ENCODE results near the gene ABT1.
"Not testable (repeated sequence)": the region's sequence is repeated elsewhere in the genome, so short reads cannot be mapped to it uniquely, and the experiment has no call there.

Gene ABT1

GRCh38 chr6:26596579-26597388, at the start of gene ABT1:
Gene ABT1, plus strand, starts transcription at chr6:26596953. Its CDS starts 30 bp downstream, at chr6:26596983.
- peak; percentile 98 for FAIRE-seq

DNA sequence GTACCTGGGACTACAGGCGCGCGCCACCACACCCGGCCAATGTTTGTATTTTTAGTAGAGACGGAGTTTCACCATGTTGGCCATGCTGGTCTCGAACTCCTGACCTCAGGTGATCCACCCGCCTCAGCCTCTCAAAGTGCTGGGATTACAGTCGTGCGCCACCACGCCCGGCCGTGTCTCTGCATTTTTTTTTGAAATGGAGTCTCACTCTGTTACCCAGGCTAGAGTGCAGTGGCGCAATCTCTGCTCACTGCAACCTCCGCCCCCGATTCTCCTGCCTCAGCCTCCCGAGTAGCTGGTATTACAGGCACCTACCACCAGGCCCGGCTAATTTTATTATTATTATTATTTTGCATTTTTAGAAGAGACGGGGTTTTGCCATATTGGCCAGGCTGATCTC, 49.4 kb upstream of the ABT1 start:
- not testable (repeated sequence) for FAIRE-seq

- no peak for FAIRE-seq
These were observed 46.3 kb upstream of the ABT1 start for GRCh38 chr6:26550250-26550993.

- no peak for FAIRE-seq
These were observed 44.5 kb upstream of the ABT1 start for GRCh38 chr6:26552205-26552604.

DNA sequence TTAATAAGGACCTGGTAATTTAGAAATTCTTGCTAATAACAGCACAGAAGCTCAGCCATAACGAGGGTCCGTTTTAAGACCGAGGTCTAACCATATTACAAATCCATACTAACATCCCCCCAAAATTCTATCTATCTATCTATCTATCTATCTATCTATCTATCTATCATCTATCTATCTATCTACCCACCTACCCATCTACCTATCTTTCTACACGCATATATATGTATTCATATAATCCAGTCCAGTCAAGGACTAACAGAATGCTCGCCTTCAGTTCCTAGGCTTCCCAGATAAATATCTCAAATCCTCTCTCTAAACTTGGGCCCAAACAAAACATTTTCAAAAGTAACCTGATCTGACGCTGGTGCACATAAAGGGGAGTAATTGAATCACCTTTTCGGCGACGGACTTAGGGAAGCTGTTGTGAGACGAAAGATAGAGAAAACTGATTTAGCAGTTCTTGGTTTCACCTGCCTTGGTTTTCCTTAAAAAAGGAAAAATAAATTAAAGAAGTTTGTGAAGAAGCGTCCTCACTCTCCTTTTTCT, 44.0 kb upstream of the ABT1 start:
- FAIRE-seq: no peak

DNA sequence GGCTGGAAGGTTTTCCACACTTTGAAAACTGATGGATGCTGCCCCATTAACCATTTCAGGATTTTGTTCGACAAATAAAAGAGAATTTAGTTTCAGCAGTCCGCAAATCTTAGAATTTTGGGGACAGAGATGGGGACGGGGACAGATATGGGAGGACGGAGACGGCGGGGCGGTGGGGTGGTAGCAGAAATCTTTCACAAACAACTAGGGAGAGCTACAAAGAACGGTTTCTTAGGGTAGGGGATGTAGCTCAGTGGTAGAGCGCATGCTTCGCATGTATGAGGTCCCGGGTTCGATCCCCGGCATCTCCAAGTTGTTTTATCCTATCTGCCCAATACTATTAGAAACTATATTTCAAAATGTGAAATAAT, 43.5 kb upstream of the ABT1 start:
- no peak for FAIRE-seq

DNA sequence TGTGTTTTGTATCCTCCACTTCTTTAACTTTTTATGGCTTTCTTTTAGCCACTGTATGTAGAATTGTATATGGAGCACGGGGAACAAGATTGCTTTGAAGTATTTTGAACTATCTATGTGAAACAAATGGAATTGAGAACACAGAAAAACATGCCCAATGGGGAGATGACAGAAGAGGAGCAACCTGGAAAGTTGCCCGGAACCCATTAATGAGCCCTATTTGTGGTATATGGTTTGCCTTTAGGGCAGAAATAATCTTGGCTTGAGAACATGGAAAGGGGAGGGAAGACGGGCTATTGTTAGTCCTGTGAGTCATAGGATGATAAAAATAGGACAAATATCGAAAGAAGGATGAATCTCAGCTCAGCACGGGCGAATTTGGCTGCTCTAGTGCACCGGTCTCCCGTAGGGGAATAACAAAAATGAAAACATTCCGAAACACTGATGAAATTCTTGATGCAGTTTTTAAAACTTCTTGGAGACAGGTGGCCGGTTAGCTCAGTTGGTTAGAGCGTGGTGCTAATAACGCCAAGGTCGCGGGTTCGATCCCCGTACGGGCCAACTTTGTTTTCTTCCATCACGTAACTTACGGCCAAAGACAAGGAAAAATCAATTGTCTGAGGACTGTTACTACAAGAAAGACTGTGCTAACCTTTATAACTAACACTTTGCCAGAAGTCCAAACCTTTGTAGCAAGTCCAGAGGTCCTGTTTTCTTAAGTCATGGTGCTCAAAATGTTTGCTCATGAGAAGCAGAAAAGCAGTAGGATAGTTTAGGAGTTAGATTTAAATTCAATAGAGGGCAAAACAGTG, 42.9 kb upstream of the ABT1 start:
- peak; percentile 92 for FAIRE-seq

- no peak for FAIRE-seq
These were observed 42.4 kb upstream of the ABT1 start for GRCh38 chr6:26554447-26554696.

DNA sequence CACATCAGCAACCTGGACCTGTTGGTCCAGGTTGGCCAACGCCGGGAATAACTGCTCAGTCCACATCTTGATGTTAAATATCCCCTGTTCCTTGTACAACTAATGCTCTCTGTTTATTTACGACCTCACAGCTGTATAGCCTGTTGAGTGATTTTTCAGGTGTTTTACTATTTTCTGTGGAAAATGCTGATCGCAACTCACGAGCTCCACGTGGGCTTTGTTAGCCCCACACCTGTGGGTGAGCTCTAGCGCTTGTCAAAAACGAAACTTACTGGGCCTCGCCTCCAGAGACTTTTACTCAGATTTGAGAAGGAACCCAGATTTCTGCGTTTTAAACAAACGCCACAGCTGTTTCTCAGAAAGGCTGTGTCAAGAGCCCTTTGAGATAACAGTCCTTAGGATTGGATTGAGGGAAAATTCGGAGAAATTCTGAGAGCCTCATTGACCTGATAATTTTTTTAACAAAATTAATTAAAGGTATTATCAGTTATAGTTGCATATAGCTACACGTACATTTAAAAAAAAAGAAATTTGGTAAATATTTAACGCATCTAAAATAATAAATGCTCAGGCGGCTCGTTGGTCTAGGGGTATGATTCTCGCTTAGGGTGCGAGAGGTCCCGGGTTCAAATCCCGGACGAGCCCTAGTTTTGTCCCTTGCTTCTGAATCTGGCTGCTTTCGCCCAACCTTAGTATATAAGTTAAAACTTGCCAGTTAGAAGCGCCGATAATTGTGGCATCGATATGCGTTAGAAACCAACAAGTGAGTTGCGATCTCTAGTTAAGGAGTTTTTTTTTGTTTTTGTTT, 41.9 kb upstream of the ABT1 start:
- FAIRE-seq: peak; percentile 86

GRCh38 chr6:26555505-26556262, 41.1 kb upstream of the ABT1 start:
- FAIRE-seq: peak; percentile 19

DNA sequence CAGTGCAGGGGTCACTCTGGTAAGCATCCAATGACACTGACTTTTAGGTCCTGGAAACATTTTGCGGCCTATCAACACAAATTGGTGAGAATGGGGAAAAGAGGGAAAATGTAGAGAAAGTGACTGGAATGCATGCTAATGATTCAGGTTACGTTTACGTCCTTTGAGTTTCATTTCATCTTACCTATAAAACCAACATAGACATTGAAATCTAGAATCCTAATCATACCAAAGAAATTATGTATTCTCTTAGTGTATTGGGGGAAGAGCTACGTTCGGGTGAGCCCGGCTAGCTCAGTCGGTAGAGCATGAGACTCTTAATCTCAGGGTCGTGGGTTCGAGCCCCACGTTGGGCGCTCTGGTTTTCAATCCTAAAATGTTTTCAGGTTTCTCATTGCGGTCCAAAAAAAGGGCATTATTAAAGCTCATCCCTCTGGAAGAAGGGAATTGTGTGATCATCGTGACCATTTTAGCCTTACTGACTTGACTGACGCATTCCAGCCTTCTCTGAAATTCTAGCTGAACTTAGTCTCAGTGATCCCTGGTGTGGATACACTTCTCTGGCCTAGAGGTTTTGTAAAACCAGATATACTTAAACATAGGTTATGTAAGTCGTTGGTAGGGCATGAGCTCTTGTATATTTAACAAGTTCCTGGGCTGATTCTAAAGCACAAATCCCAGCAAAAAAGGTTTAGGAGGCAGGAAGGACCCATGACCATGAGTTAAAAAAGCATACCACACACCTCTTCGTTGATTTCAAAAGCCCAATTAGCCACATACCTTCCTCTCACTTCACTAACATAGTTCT, 40.3 kb upstream of the ABT1 start:
- peak; percentile 99 for FAIRE-seq

DNA sequence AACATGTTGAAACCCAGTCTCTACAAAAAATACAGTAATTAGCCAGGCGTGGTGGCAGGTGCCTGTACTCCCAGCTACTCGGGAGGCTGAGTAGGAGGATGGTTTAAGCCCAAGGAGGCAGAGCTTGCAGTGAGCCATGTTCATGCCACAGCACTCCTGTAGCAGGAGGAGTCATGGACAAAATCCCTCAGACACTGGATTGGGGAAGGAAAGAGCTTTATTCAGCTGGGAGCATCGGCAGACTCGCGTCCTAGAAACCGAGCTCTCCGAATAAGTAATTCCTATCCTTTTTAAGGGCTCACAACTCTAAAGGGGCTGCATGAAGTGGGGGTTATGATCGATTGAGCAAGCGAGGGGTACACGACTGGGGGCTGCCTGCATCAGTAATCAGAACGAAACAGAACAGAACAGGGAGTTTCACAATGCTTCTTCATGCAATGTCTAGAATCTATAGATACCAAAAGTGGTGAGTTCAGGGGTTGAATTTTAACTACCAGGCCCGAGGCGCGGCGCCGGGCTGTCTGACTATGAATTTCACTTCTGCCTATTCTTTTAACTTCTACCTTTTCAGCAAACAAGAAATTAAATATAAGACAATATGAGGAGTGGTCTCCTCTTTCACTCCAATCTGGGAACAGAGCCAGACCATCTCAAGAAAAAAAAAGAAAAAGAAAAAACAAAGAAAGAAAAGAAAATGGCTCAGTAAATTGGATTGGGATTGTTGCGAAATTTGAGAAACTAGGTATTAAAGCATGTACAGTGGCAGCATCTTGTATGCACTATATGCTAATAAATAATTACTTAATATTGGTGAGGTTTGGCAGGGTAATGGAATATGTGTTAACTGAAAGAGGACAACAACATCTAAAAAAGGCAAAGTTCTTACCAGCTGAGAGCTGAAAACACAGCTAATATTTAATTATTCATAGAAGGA, 35.0 kb upstream of the ABT1 start:
- no peak for FAIRE-seq

DNA sequence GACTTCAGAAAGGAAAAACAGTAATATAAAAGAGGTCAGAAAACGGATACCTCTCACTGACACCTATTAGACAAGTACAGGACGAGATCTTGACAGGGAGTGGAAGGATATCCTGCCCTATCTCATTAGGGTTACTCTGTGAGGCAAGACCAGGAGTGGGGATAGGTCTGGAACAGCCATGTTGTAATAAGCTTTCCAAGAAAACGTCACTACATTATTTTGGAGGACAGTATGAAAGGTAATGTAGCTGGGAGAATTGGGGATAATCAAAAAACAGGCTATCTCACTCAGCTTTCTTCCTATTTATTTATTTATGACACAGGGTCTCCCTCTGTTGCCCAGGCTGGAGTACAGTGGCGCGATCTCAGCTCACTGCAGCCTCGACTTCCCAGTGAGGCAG, 33.3 kb upstream of the ABT1 start:
- no peak for FAIRE-seq

DNA sequence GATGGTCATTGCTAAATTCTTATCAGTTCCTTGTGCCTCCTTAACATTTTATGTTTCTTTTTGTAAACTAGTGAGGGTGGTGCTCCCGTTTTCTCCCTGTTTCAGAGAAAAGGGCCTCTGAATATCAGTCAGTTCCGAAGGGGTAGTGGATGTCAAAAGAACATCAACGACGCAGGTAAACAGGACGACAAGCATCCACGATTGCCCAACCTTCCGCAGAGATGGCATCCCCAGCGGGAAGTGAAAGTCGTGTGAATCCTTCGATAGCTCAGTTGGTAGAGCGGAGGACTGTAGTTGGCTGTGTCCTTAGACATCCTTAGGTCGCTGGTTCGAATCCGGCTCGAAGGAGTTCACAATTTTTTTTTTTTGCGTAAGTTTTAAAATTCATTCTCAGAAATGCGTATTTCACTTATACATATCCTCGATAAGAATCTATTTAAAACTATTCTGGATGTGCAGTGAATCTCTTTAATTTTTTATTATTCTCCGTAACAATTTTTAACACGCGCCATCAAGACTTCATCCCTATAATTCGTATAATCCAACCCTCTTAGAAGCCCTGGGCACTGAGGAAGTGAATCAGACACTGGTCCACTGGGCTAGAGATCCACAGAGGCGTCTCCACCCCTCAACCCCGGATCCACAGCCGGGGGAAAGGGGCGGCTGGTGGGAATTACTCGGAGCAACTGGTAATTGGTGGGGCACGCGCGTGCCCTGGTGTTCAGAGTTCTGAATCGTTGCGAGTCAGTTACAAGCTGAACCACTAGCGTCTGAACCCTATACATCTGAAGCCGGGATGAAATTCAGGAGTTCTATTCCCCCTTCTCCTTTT, 27.9 kb upstream of the ABT1 start:
- peak; percentile 88 for FAIRE-seq

GRCh38 chr6:26569433-26569764, 27.4 kb upstream of the ABT1 start:
- FAIRE-seq: no peak

DNA sequence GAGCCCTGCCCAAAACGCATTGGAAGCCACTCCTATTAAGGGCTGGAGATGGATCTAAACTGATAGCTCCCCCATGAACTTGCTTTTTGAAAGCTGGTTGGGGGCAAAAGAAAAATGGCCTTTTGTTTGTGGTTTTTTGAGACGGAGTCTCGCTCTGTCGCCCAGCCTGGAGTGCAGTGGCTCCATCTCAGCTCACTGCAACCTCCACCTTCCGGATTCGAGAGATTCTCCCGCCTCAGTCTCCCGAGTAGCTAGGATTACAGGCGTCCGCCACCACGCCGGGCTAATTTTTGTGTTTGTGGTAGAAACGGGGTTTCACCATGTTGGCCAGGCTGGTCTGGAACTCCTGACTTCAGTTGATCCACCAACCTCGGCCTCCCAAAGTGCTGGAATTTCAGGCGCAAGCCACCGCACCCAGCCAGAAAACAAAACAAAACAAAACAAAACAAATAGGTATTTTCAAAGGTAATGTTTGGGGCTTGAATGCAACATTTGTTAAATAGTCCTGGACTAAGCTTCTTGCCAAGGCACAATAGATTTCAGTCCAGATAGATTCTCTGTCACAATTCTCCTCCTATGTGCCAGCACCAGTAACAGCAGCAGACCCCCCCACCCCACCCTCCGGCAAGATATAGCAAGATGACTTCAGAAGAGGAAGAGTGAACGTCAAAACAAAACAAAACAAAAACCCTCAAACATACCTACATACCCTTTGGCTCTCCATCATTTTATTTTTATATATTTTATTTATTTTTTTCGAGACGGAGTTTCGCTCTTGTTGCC, 26.5 kb upstream of the ABT1 start:
- no peak for FAIRE-seq

- FAIRE-seq: peak; percentile 88
These were observed 25.0 kb upstream of the ABT1 start for GRCh38 chr6:26571592-26572296.

Data from G401.6 (cell line).